ENCODE measurements around the gene RFX3.
A peak's percentile ranks its signal among the peaks of the same experiment; 100 is the strongest.

The RFX3 gene

DNA sequence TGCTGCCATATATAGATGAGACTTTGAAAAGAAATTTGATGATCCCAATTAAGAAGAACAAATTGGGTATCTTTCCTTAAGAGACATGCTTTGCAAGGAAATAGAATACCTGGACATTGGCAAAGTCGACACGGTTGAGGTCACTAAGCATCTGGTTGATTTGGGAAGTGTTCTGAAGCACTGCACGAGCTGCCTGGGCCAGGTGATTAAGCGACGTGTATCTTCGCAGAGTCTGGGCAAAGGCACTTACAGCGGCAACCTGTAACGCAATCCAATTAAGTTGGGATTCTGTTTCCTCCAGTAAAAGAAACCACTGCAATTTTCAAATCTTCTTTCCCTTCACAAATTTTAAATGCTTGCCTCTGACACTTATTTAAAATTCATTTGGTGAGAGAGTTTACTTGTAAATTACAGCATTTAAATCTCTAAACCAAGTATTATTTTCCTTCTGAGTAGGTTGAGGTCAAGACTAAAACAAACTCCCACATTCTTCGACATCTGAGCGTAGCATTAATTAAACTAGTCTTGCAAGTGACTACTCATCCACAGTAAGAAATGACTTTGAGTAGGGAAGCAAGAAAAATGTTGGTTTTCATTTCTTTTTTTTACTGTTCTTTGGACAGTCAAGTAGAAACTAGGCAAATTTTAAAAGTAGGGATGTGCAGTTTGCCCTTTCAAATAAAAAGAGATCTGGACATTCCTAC, 262.8 kb downstream of the RFX3 start:
- DNase-seq = no peak

DNA sequence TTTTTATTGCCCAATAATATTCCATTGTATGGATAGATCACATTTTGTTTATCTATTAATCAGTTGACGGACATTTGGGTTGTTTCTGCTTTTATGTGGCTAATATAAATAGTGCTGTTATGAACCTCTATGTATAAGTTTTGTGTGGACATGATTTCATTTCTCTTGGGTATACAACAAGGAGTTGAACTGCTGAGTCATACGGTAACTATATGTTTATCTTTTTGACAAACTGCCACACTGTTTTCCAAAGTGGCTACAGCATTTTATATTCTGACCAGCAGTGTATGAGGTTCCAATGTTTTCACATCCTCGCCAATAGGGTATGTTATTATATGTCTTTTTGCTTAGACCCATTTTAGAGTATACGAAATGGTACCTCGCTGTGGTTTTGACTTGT, 264.3 kb downstream of the RFX3 start:
- no peak for DNase-seq

DNA sequence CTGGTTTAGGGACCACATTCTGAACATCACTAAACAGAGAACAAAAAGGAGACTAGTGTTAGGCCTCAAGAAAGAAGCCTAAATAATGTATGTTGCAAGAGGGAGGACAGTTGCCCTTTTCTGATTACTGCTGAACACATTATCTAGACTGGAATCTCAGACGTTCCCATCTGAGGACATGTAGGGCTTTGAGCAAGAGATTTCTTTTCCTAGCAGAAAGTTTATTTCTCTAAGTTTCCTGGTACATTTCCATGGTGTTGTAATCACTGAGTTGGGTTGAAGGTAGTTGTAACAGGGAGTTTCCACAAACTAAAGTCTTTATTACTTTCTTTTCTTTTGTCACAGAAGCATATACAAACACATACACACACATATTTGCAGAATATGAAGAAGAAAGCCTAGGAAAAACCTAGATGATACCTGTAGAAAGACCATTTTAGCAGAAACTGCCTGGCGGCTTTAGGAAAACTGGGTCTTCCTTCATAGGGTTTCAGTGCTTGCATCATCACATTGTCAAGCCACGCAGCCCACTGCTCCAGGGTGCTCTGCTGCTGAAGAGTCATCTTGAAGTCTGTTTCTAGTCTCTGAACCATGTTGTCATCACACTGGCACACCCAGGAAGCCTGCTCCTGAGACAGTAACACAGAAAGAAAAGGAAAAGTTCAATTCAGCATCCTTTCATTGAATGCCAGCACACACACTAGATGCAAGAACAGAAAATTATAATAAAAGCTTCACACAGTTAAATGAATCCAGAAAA, 269.1 kb downstream of the RFX3 start:
- no peak for DNase-seq

DNA sequence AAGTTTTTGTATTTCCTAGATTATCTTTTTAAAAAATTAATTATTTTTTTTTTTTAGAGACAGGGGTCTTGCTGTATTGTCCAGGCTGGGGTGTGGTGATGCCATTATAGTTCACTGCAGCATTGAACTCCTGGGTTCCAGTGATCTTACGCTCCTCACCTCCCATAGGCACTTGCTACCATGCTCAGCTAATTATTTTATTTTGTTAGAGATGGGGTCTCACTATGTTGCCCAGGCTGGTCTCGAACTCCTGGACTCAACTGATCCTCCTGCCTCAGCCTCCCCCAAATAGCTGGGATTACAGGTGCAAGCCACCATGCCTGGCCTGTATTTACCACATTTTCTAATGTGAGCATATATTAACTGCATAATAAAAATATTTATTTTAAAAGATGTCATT, 274.5 kb downstream of the RFX3 start:
- DNase-seq = no peak

DNA sequence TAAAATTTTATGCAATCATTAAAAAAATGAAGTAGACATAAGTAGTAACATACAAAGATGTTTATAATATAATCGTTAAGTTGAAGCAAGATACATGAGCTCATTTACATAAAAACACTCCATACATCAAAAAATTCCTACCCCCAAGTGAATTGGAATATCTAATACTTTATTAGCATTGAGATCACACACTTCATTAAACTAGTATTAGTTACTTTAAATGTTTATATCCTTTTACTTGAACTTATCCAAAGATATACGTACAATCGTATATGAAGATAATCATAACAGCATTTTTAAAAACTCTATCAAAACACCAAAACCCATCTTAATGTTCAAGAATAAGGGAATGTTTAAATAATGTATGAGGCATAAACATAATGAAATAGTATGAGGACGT, 275.1 kb downstream of the RFX3 start:
- no peak for DNase-seq

DNA sequence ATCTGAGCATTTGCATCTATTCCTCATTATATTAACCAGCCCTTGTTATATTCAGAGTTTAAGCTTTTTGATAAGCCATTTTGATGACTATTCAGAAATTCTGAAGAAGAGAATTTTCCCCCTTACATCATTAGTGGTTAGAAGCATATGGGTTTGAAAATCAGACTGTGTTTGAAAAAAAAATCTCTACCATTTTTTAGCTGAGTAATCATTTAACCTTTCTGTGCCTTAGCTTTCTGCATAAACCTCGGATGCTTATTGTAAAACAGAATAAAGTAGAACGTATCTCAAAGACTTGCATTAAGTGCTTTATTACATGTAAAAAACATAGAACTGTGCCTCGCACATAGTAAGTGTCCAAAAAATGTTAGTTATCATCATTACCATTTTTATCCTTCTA, 278.6 kb downstream of the RFX3 start:
- DNase-seq = no peak

DNA sequence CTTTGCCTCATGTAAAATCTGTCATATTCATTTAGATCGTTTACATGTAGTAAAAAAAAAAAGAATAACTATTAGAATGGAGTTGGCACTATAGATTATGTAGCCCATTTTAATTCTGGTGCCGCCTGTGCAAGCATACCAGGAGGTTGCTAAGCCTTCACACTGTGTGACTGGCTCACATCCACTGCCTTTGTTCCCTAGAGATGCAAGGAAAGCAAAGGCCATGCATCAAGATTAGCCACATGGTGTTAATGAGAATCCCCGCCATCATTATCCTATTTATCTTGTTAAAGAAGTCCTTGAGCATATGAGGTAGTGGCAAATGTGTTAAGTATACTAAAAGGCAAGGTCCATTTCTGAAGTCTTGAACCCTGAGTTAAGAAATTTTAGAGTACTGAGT, 279.6 kb downstream of the RFX3 start:
- DNase-seq = no peak

DNA sequence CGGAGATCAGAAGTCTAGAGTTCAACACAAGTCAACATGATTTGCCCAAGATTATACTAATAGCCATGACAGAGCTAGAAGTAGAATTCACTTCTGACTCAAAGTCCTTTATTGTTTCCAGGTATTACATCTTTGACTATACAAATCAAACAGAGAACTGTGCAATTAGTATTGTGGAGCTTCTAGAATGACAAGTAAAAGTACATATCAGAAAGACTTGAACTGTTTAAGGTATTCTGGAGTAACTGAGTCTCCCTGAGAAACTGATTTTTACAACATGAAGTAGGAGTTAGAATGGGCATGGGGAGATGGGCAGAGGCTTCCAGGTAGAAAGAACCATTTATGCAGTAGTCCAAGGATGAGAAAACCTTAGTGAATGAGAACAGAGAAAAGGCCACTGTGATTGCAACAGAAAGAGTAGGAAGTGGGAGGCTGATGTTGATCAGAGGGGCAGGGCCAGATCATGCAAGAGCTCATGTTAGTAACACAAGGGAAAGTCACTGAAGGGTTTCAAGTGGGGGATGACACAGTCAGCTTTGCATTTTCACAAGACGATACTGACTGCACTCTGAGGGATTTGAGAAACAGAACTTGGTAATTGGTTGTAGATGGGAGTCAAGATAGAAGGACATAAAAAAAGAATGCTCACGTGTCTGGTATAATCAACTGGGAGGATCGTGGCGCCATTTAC, 280.7 kb downstream of the RFX3 start:
- no peak for DNase-seq

DNA sequence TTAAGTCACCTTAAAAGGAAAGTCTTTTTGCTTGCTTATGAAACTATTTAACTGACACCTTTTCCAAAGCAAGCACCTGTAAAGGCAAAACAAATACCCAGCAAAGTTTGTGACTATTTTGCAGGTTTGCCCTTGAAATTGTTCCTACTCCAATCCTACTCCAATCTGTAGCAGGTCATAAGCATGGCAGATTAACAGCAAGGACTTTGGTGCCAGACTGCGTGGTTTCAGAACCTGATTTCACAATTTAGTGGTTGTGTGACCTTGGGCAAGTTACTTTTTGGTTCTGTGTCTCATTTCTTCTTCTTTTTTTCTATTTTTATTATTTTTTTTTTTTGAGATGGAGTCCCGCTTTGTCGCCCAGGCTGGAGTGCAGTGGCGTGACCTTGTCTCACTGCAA, 282.1 kb downstream of the RFX3 start:
- DNase-seq = no peak

DNA sequence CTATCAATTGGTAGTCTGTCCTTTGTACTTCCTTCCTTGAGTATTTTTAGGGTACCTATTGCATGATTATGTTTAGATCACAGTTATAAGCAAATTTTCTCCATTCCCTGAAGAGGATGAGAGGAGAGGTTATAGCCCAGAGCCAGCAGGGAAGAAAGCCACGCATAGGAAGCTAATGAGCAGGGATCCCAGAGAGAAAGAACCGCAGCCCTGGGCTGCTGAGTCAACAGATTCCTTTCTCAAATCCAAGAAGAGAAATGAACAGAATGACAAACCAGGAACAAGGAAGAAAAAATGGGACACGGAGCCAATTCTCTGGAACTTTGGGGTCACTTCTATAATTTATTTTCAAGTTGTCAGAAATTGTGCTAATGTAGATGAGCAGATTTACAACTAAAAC, 284.5 kb downstream of the RFX3 start:
- no peak for DNase-seq

DNA sequence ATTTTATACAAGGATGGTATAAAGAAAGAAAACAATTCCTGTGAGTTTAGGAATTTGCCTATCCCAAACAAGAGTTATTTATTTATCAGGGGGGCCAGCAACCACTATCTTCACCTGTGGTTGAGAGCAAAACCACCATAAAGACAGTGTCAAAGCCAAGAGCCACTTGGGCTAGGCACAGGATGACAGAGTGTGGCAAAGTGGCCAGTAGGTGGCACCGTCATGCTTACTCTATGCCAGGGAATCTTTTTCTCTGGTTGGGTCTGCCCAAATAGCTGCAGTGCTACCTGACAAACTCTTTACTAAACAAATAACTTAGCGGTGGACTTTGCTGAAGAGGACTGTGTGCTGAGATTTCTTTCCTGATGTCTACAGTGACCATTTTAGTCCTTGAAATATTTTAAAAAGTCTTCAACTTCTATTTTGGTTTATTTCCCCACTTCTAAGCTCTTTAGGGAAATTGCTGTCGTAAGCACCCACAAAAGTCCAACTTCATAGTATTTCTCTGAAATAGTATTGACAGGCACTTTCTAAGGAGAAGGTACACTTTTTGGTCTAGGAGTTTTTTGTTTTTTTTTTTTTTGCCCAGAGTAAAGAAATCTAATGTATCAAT, 285.0 kb downstream of the RFX3 start:
- DNase-seq = peak; percentile 77

DNA sequence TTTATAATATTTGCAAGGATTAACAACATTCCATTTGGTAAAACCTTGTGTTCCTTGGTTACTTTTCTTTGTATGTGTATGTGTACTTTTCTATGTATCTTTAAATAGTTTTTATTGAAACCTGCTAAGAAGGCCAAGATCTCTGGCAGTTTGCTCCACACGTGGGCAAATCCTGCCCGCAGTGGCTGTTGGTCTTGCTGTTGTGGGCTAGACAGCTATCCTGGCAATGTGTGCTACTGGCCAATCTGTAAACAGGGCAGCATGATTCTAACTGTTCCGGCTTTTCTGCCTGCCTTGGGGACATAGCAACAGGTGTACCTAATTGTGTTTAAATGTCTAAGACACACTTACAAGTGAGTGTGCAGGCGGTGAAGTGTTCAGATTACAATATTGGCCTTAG, 286.6 kb downstream of the RFX3 start:
- no peak for DNase-seq

DNA sequence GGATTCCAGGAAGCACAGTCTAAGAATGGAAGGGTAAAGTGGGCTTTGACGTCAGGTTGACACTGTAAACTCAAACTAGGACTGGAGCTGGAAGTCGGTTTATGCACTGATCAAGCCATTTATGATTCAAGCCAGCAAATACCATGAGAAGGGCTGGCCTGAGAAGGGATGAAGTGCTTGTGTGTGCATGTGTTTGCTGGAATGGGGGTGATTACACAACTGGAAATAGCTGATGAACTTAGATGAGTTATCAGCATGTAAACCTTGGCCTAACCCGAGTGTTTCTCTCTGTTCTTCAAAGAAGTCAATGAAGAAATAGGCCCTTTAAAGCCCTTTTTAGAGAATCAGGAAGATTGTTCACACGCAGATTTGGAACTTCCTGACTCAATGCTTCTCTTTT, 287.6 kb downstream of the RFX3 start:
- no peak for DNase-seq

DNA sequence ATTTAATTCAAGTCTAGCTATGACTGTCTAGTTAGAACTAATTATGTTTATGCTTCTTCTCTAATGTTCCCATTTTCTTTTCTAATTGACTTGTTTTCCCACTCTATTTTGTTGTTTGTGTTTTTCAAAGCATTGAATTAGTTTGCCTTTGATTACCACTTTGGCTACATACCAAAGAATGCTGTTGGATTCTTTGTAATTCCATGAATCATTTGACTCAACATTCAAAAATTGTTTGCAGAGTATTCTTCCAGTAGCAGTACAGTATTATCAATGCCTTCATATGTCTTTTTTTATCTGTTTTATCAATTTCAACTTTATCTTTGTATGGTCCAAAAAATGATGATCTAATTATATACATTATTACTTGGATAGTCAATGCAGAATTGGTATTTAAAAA, 288.7 kb downstream of the RFX3 start:
- DNase-seq = no peak

DNA sequence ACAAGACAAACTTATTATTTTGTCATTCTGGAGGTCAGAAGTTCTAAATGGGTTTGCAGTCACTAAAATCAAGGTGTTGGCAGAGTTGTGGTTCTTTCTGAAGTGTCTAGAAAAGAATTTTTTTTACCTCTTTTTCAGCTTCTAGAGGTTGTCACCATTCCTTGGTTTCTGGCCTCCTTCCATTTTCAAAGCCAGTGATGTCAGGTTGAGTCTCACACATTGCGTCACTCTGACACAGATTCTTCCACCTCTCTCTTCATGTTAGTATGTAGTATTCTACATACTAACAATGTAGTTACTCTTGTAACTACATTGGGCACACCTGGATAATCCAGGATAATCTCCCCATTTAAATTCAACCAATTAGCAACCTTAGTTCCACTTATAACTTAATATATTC, 290.3 kb downstream of the RFX3 start:
- no peak for DNase-seq

DNA sequence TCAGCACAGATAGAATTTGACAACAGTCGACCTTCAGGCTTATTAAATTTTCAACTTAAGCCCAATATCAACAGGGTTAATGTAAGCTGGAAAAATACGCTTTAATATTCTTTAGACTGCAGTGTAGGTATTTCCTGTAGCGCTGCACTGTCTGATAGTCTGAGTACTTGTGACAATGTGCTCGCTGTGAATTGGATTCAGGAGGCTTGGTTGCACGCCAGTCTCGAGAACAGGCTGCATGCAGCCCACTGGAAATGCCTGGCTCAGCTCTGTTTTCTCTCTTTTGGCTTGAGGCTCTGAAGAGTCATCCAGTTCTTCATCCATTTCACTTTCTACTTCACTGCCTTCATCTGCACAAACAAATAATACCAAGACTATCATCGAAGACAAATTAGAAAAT, 300.9 kb downstream of the RFX3 start:
- DNase-seq = no peak

DNA sequence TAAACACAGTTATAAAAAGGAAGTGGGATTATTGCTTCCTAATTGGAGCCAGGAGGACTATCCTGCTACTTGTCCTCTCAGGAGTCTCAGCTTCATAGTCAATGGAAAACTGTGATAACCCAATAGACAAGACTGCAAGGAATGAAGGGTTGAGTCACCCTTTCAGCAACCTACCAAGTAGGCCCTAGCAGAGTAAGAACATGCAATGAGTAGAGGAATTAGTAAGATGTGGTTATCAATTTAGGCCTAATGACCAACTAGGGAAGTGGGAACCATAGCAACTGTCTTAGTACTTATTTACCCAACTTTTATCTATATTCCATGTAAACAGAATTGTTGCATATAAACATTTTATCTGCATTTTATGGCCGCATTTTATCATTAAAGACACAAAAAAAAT, 310.1 kb downstream of the RFX3 start:
- no peak for DNase-seq

DNA sequence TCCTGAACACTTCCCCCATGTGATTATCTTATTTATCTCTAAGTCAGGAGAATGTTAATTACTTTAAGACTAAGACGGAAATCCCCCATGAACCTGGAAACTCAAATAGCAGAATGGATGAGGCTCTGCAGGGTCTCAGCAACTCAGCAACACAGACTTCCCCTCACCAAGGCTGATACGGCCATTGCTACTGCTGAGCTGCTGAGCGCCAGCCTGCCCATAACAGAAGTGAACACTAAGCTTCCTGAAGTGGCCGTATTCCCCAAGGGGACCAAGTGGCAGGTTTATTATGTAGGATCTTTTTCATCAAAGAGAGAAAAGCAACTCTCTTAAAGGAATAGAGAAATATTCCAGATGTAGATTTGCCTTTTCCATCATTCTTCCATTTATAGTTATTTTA, 311.1 kb downstream of the RFX3 start:
- no peak for DNase-seq

DNA sequence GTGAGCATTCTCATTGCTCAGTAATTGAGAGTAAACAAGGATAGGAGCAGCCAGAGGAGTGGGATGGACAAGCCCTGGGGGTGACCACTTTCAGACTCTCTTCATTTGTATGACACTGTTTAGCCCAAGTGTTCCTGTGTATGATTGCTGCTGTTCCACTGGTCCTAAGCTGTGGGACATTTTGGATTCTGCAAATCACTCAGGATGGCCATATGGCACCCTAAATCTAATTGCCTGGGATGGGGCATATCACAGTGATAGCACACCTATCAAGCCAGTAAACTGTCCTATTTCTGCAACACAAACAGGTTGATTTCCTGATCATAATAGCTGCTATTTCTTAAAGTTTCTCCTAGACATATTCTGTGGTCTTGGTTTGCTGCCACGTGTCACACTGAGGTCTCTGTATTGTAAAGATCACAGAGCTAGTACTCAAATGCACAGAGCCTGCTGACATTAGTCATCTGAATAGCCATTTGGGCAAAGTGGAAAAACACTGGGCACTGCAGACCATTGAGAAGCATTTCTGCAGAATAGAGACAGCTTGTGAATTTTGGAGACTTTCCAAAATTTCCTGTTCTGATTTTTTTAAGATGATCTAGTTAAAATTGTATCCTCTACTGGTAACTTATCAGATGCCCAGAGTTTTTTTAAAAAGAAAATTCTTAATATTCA, 320.2 kb downstream of the RFX3 start:
- no peak for DNase-seq

DNA sequence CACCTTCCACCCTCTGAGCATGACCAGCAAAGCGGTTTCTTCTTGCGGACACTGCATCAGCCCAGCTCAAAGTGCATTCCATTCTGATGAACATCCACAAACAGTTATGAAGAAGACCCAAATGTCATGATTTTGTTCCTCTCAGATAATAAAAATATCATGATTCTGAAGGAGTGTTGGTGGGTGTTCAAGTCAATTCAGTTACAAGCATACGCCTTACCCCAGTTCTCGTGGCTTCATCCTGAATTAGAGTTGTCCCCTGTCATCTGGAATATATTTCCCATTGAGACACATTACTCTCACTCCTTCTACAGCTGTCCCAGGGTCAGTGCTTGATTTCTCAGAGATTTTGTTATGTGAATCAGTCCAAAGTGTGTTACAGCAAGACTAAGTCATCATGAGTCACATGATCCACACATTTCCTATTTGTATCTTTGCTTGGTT, 325.4 kb downstream of the RFX3 start:
- no peak for DNase-seq

DNA sequence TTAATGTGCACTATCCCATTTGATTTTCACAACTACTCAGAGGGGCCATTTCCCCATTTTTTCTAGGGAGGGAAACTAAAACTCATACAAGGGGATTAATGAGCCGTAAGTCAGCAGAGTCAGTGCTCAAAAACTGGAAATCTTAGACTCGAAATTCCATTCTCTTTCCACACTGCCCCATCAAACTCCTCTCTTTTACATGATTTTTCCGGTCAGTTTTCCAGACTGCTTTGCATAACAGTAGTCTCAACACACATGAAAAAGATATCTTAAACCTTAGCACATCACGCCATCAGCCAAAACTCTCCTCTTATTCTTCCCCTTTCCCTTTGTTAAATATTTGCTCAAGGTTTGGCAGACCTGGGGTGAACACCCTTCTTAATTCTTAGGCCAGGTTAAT, 332.0 kb downstream of the RFX3 start:
- DNase-seq = no peak

DNA sequence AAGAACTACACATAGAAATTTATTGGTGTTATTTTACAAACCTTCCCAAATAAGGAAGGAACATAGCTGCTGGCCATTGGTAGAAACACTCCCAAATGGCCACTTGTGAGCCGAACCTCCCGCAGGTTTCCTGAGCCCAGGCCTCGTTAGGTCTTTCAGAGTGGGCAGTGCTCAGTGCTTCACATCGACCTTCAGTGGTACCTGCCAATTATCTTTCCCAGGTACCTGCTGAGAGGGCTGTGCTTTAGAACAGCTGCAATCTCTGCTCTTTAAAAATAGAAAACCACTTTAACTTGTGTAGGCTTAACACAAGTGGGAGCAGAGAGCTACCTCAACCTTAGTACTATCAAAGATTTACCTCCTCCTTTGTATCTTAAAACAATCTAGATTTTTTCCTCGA, 334.1 kb downstream of the RFX3 start:
- DNase-seq = no peak
